HepG2 (cell line): Measurements from ENCODE around the gene TWF1.

Source experiments
- KLF11 ChIP-seq: IDR thresholded peaks from 2 replicates; pipeline ENCODE4 v1.6.1; 2016; ENCODE audit warnings: missing compliant biosample characterization
- MAX ChIP-seq: IDR thresholded peaks from 2 replicates; pipeline ENCODE4 v1.6.1; 2012; ENCODE audit warnings: inconsistent platforms
- MXD4 ChIP-seq: IDR thresholded peaks from 2 replicates; pipeline ENCODE4 v1.6.1; 2016; ENCODE audit warnings: mild to moderate bottlenecking, missing biosample characterization, missing genetic modification reagents
- ZNF180 ChIP-seq: sonication (generic); formaldehyde crosslinking; IDR thresholded peaks from 2 replicates; pipeline ENCODE4 v1.4.0; 2020; ENCODE audit warnings: low read depth, missing genetic modification reagents, borderline replicate concordance

GRCh38 chr12:43824207-43824775 lies 18.2 kb upstream of the TWF1 start:
- no peak for TF ChIP-seq MXD4 (CRISPR knock-in tag)
- no peak for TF ChIP-seq ZNF180 (CRISPR knock-in tag)
- TF ChIP-seq MAX = no peak
- TF ChIP-seq KLF11 = no peak
